GM12874 (cell line): ENCODE results near the gene KCNE1.

Experiments used
- CTCF ChIP-seq: IDR thresholded peaks from 2 replicates; pipeline ENCODE4 v1.5.1; 2011; ENCODE audit warnings: low read depth, mild to moderate bottlenecking, control low read depth, low read length, moderate library complexity; ENCODE audit not compliant: insufficient read depth

Gene KCNE1

GRCh38 chr21:34511787-34512455 lies at the start of gene KCNE1:
Gene KCNE1, minus strand, starts transcription at chr21:34512210. Its CDS starts 62,576 bp downstream, at chr21:34449634.
- TF ChIP-seq CTCF = no peak

- TF ChIP-seq CTCF = no peak
Observed at GRCh38 chr21:34561806-34562205, 49.8 kb upstream of the KCNE1 start.

- no peak for TF ChIP-seq CTCF
Observed at GRCh38 chr21:34560609-34561008, 48.6 kb upstream of the KCNE1 start.

GRCh38 chr21:34560021-34560420 lies 48.0 kb upstream of the KCNE1 start:
- TF ChIP-seq CTCF = no peak

- no peak for TF ChIP-seq CTCF
Observed at GRCh38 chr21:34559089-34559631, 47.1 kb upstream of the KCNE1 start.

- TF ChIP-seq CTCF = no peak
Observed at GRCh38 chr21:34558166-34558565, 46.2 kb upstream of the KCNE1 start.

- TF ChIP-seq CTCF = no peak
Observed at GRCh38 chr21:34557261-34557660, 45.3 kb upstream of the KCNE1 start.
